Measurements from ENCODE around the gene MN1.
A peak's percentile ranks its signal among the peaks of the same experiment; 100 is the strongest.

MN1 gene

DNA sequence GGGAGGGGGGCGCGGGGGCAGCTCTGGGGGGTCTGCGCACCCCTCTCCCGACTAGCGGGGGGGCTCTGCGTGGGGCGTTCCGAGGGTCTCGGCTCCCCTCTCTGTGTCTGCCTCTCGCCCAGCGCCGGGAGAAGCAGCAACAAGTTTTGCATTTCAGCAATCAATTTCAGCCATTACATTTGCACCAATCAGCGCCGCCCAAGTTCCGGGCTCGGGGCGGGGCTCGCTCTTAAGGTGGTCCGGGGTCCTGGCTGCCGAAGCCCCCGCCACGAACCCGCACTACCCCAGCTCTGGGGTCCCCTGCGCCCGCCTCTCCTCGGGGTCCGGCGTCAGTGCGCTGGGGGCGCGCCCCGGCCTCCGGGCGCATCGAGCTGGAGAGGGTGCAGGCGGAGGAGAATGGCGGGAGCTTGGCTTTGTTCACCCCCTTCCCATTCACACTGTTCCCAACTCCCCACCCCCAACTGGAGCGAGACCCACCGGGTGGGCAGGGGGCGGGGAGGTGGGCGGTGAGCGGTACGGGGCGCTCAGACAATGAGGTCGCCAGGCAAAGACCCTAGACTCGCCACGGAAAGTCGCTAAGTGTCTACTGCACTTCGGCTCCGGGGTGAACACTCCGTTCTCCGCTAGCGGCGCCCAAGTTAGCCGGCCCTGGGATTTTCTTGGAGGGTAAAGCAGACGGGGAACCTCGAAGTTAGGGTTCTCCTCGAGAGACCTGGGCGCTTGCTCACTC is at the start of gene MN1:
MN1 (minus strand) TSS at position 141 of the 730 bp plus-strand sequence. CDS start 1,213 bp downstream, outside the sequence.
- peaks cover 77% of the 10 kb centered on the region for H3K27me3 ChIP-seq (ENCODE audit: control insufficient read depth, insufficient read depth, low read length)
- no peaks in the 10 kb centered on the region for H3K36me3 ChIP-seq (ENCODE audit: control insufficient read depth, insufficient read depth, low read length)
- peak within 1 kb of the TSS; percentile 68 for H3K4me3 ChIP-seq (ENCODE audit: low read depth, low read length)
- peak within 1 kb of the TSS; percentile 61 for H3K9ac ChIP-seq (ENCODE audit: low read depth, low read length)
- no peak within 1 kb of the TSS for H3K27ac ChIP-seq (ENCODE audit: low read depth, low read length)
- H3K4me1 ChIP-seq (ENCODE audit: control insufficient read depth, insufficient read depth, low read length) = peaks cover 24% of the 10 kb centered on the region
- no peaks in the 10 kb centered on the region for H3K9me3 ChIP-seq (ENCODE audit: control insufficient read depth, insufficient read depth, low read length)

DNA sequence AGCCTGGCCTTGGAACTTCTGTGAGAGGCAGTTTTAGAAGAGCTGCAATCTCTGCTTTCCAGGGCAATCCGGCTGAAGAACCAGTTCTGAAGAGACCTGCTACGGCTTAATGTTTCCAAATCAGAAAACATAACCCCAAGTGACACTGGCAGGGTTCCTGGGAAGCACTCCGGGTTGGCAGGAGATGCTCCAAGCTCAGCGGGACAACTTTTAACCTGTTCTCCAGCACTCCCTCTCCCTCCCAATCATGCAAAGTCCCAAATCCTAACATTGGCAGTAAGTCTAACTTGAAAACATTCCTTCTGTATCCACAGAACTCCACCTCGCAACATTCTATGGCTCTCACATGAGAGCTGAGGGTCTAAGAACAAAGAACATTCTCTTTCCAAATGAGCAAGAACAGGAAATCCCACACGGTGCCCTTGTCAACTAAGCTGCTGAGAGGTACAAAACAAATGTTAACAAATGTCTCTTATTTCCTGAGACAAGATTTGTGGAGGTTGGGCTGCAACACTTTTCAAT is 48.5 kb upstream of the MN1 start:
- H3K9me3 ChIP-seq (ENCODE audit: control insufficient read depth, insufficient read depth, low read length) = no peaks in the 10 kb centered on the region
- no peak overlapping the region for H3K9ac ChIP-seq (ENCODE audit: low read depth, low read length)
- no peak overlapping the region for H3K4me3 ChIP-seq (ENCODE audit: low read depth, low read length)
- peaks cover 26% of the 10 kb centered on the region for H3K4me1 ChIP-seq (ENCODE audit: control insufficient read depth, insufficient read depth, low read length)
- no peaks in the 10 kb centered on the region for H3K27me3 ChIP-seq (ENCODE audit: control insufficient read depth, insufficient read depth, low read length)
- peak overlapping the region; percentile 89 for H3K27ac ChIP-seq (ENCODE audit: low read depth, low read length)
- peaks cover 59% of the 10 kb centered on the region for H3K36me3 ChIP-seq (ENCODE audit: control insufficient read depth, insufficient read depth, low read length)

DNA sequence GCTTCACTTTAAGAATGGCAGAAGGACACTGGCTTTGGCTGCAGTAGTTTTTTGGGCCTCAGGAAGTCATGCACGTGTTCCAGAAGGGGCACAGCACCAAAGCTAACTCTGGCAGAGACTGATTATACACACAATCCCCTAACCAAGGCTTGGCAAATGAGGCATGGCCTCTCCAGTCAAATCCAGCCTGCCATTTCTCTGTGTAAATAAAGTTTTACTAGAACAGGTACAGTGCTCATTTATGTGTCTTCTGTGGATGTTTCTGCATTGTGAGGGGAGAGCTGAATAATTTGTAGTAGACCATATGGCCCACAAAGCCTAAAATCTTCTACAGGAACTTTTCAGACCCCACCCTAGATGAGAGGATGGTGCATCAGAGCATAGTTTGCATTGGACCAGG is 46.4 kb upstream of the MN1 start:
- H3K27me3 ChIP-seq (ENCODE audit: control insufficient read depth, insufficient read depth, low read length) = no peaks in the 10 kb centered on the region
- H3K36me3 ChIP-seq (ENCODE audit: control insufficient read depth, insufficient read depth, low read length) = peaks cover 42% of the 10 kb centered on the region
- no peaks in the 10 kb centered on the region for H3K9me3 ChIP-seq (ENCODE audit: control insufficient read depth, insufficient read depth, low read length)
- no peak overlapping the region for H3K4me3 ChIP-seq (ENCODE audit: low read depth, low read length)
- no peak overlapping the region for H3K9ac ChIP-seq (ENCODE audit: low read depth, low read length)
- peaks cover 26% of the 10 kb centered on the region for H3K4me1 ChIP-seq (ENCODE audit: control insufficient read depth, insufficient read depth, low read length)
- no peak overlapping the region for H3K27ac ChIP-seq (ENCODE audit: low read depth, low read length)

DNA sequence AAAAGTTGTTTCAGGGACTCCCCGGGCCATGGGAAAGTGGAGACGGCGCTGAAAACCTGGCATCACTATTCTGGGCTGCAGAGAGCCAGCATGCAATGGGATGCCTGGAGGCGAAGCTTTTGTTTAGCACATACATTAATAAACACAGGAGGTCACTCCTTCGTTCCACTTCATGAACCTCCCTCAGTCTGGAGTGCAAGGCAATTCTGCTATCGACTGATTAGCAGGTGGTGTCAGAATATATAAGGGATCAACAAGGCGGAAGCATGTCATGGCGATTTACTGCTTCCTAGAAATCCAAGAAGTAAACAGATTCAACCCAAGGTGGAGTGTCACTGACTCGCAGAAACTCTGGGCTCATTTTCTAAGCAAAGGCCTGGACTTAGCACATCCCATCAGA is 45.4 kb upstream of the MN1 start:
- peaks cover 25% of the 10 kb centered on the region for H3K4me1 ChIP-seq (ENCODE audit: control insufficient read depth, insufficient read depth, low read length)
- H3K36me3 ChIP-seq (ENCODE audit: control insufficient read depth, insufficient read depth, low read length) = peaks cover 31% of the 10 kb centered on the region
- H3K27me3 ChIP-seq (ENCODE audit: control insufficient read depth, insufficient read depth, low read length) = no peaks in the 10 kb centered on the region
- no peak overlapping the region for H3K27ac ChIP-seq (ENCODE audit: low read depth, low read length)
- H3K9ac ChIP-seq (ENCODE audit: low read depth, low read length) = no peak overlapping the region
- H3K9me3 ChIP-seq (ENCODE audit: control insufficient read depth, insufficient read depth, low read length) = no peaks in the 10 kb centered on the region
- no peak overlapping the region for H3K4me3 ChIP-seq (ENCODE audit: low read depth, low read length)

DNA sequence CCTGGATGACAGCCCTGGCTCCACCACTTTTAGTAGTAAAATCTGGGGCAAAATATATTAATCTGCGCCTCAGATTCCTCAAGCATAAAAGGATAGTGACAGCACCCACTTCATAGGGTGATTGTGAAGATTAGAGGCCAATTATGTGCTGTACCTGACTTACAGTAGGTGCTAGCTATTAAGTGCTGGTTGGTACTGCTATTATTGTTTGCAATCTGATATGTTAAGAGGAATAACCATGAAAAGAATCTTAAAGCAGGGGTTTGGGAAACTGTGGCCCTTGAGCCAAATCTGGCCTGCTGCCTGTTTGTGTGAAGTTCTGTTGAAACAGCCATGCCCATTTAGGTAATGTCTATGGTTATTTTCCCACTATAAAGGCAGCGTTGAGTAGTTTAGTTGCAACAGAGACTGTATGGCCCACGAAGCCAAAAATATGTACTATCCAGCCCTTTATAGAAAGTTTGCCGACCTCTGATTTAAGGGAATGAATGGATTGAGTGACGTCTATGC is 44.7 kb upstream of the MN1 start:
- H3K27me3 ChIP-seq (ENCODE audit: control insufficient read depth, insufficient read depth, low read length) = no peaks in the 10 kb centered on the region
- peaks cover 25% of the 10 kb centered on the region for H3K36me3 ChIP-seq (ENCODE audit: control insufficient read depth, insufficient read depth, low read length)
- H3K9me3 ChIP-seq (ENCODE audit: control insufficient read depth, insufficient read depth, low read length) = no peaks in the 10 kb centered on the region
- no peak overlapping the region for H3K27ac ChIP-seq (ENCODE audit: low read depth, low read length)
- peaks cover 23% of the 10 kb centered on the region for H3K4me1 ChIP-seq (ENCODE audit: control insufficient read depth, insufficient read depth, low read length)
- no peak overlapping the region for H3K4me3 ChIP-seq (ENCODE audit: low read depth, low read length)
- no peak overlapping the region for H3K9ac ChIP-seq (ENCODE audit: low read depth, low read length)

DNA sequence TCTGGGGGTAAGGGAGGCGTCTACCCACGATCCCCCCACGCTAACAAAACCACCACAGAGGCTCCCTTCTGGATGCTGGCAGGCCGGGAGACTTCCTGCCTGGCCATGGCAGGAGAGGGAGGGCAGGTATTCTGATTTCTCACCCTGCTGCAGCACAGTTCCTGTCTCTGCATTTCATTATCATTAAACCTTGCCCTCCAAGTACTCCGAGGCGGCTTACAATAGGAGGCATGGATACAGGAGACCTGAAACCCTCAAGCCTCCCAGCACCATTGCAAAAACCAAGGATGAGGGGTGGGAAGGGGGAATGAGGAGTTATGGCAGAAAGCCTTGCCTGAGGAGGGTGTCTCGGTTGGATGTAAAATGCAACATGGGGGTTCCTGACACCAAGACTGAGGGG is 44.1 kb upstream of the MN1 start:
- peaks cover 19% of the 10 kb centered on the region for H3K36me3 ChIP-seq (ENCODE audit: control insufficient read depth, insufficient read depth, low read length)
- H3K27me3 ChIP-seq (ENCODE audit: control insufficient read depth, insufficient read depth, low read length) = no peaks in the 10 kb centered on the region
- peaks cover 20% of the 10 kb centered on the region for H3K4me1 ChIP-seq (ENCODE audit: control insufficient read depth, insufficient read depth, low read length)
- no peaks in the 10 kb centered on the region for H3K9me3 ChIP-seq (ENCODE audit: control insufficient read depth, insufficient read depth, low read length)
- H3K9ac ChIP-seq (ENCODE audit: low read depth, low read length) = no peak overlapping the region
- H3K4me3 ChIP-seq (ENCODE audit: low read depth, low read length) = no peak overlapping the region
- H3K27ac ChIP-seq (ENCODE audit: low read depth, low read length) = no peak overlapping the region

DNA sequence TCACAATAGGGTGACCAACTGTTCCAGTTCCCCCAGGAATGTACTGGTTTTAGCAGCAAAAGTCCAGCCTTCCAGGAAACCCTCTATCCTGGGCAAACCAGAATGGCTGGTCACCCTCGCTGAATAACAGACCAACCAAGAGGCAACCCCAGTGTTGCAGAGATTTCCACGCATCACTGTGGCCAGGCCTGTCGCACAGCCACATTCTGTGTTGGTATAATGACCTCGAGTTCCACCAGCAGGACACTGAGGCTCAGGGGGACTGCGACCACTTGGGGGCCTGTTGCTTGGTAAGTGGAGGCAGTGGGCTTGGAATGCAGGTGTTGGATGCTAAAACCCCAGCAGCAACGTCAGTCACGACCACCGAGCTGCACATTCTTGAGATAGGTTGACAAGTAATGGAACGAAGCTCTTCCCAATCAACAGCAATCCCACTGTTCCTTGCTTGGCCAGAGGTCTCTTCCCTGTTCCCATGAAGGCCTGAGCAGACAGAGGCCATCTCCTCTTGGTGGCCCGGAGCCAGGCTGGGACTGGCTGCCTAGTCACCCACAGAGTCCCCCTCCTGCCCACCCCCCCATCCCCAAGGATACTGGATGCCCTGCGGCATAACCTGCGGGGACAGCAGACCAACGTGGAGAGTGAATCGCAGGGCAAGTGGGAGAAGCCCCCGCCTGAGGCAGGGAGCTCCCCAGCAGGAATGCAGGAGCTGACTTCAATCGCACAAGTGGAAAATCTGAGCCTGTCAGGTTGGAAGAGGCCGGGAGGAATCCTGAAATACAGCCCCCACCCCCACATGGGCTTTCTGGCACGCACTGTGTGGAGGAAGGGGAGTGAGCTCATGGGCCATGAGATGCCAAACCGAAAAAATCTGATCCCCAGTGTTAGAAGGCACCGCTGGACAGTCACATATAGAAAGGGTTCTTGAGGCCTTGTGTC is 43.4 kb upstream of the MN1 start:
- H3K27ac ChIP-seq (ENCODE audit: low read depth, low read length) = no peak overlapping the region
- no peaks in the 10 kb centered on the region for H3K9me3 ChIP-seq (ENCODE audit: control insufficient read depth, insufficient read depth, low read length)
- no peaks in the 10 kb centered on the region for H3K27me3 ChIP-seq (ENCODE audit: control insufficient read depth, insufficient read depth, low read length)
- no peak overlapping the region for H3K9ac ChIP-seq (ENCODE audit: low read depth, low read length)
- H3K4me1 ChIP-seq (ENCODE audit: control insufficient read depth, insufficient read depth, low read length) = peaks cover 13% of the 10 kb centered on the region
- peaks cover 15% of the 10 kb centered on the region for H3K36me3 ChIP-seq (ENCODE audit: control insufficient read depth, insufficient read depth, low read length)
- H3K4me3 ChIP-seq (ENCODE audit: low read depth, low read length) = no peak overlapping the region

DNA sequence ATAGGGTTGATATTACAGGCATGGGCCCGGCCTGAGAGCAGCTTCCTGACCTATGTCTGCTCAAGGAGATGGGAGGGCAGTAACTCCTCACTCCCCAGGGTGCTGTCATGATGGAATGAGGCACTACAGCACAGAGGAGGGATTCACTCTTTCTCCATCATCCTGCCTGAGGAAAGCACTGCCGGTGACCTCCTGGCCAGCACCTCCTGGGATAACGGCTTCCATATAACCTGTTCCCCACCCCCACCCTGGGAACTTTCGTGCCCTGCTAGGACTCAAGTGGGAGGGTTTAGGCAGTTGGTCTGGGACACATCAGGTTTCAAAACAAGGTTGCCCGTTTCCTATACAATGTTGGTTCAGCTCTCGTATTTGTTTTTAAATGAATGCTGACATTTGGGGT is 42.7 kb upstream of the MN1 start:
- no peaks in the 10 kb centered on the region for H3K9me3 ChIP-seq (ENCODE audit: control insufficient read depth, insufficient read depth, low read length)
- H3K4me1 ChIP-seq (ENCODE audit: control insufficient read depth, insufficient read depth, low read length) = peaks cover 8% of the 10 kb centered on the region; the same call in 1 of the 2 replicates
- H3K27ac ChIP-seq (ENCODE audit: low read depth, low read length) = no peak overlapping the region
- H3K27me3 ChIP-seq (ENCODE audit: control insufficient read depth, insufficient read depth, low read length) = no peaks in the 10 kb centered on the region
- no peak overlapping the region for H3K4me3 ChIP-seq (ENCODE audit: low read depth, low read length)
- no peak overlapping the region for H3K9ac ChIP-seq (ENCODE audit: low read depth, low read length)
- peaks cover 10% of the 10 kb centered on the region; the same call in 1 of the 2 replicates for H3K36me3 ChIP-seq (ENCODE audit: control insufficient read depth, insufficient read depth, low read length)

DNA sequence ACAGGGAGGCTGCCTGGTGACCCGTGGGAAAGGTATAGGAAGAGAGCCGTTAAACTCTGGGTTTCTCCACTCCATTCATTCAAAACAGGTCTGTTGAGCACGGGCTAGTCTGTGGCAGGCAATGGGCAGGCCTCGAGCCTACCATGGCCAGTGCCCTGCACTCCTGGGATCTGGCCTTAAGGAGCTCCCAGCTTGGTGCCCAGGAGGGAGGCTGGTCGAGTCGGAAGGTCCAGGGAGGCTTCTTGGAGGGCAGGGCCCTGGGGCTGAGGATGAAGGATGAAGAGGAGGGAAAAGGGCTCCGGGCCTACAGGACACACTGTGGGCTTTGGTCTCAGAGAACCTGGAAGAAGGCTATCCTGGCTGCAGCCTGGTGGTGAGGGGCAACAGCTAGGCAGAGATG is 41.9 kb upstream of the MN1 start:
- no peaks in the 10 kb centered on the region for H3K27me3 ChIP-seq (ENCODE audit: control insufficient read depth, insufficient read depth, low read length)
- H3K27ac ChIP-seq (ENCODE audit: low read depth, low read length) = no peak overlapping the region
- peaks cover 8% of the 10 kb centered on the region; the same call in 1 of the 2 replicates for H3K36me3 ChIP-seq (ENCODE audit: control insufficient read depth, insufficient read depth, low read length)
- H3K4me1 ChIP-seq (ENCODE audit: control insufficient read depth, insufficient read depth, low read length) = peaks cover 8% of the 10 kb centered on the region; the same call in 1 of the 2 replicates
- H3K4me3 ChIP-seq (ENCODE audit: low read depth, low read length) = no peak overlapping the region
- no peaks in the 10 kb centered on the region for H3K9me3 ChIP-seq (ENCODE audit: control insufficient read depth, insufficient read depth, low read length)
- no peak overlapping the region for H3K9ac ChIP-seq (ENCODE audit: low read depth, low read length)

DNA sequence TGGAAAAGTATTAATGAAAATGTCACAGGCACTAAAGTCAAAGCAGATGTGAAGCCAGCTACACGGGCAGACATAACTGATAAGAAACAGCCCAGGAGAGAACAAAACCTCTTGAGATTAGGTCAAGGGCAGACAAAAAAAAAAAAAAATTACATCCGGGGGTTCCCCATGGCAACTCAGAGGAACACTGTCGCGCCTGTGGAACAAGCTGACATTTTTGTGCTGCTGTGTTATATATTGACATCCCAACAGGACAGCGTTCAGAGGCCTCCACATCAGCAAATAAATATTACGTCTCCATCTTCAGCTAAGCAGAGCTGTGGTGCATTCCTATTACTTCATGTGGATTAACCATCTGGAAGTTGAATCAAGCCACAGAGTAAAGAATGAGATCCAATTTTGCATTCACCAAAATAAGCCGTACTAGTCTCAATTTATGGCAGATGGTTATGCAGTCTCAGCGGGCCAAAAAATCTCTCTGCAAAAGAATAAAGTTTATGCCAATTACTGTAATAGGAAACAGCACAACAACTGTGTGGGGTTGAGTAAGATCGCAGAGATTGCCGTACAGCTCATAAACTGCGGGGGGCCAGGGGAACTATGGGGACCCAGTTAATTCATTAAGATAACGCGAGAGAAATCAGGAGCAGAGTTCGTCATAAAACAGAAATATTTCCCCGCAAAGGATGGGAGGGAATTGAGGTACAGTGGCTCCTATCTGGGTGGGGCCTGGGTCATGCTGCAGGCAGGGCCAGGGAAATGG is 41.3 kb upstream of the MN1 start:
- Histone ChIP-seq H3K9ac (ENCODE audit: low read depth, low read length) (no peak overlapping the region), H3K4me1 (ENCODE audit: control insufficient read depth, insufficient read depth, low read length) (peaks cover 8% of the 10 kb centered on the region; the same call in 1 of the 2 replicates), H3K9me3 (ENCODE audit: control insufficient read depth, insufficient read depth, low read length) (no peaks in the 10 kb centered on the region), H3K4me3 (ENCODE audit: low read depth, low read length) (no peak overlapping the region), H3K27ac (ENCODE audit: low read depth, low read length) (no peak overlapping the region), H3K27me3 (ENCODE audit: control insufficient read depth, insufficient read depth, low read length) (no peaks in the 10 kb centered on the region), H3K36me3 (ENCODE audit: control insufficient read depth, insufficient read depth, low read length) (peaks cover 2% of the 10 kb centered on the region; the same call in 1 of the 2 replicates)
